ENCODE measurements around the gene KLF6.
A peak's percentile ranks its signal among the peaks of the same experiment; 100 is the strongest.

- TF ChIP-seq POLR2AphosphoS5 (IDR thresholded peaks at IDR 0.05; ENCODE audit: low read depth, low read length) (peak; percentile 94), POLR2A (IDR thresholded peaks at IDR 0.05; ENCODE audit: low read depth, low read length) (peak; percentile 92), POU2F2 (IDR thresholded peaks at IDR 0.05; ENCODE audit: low read depth, low read length) (peak; percentile 78), TAF1 (IDR thresholded peaks at IDR 0.05; ENCODE audit: low read depth, low read length) (no peak), SPI1 (IDR thresholded peaks at IDR 0.05; ENCODE audit: low read depth, low read length) (no peak)
Measured at GRCh38 chr10:3785851-3786271, 852 bp upstream of the KLF6 start.
